SU-DHL-6 (cell line): Measurements from ENCODE around the gene SERBP1.
A peak's percentile ranks its signal among the peaks of the same experiment; 100 is the strongest.

Experiments used
- H2AFZ ChIP-seq: fragments of 200-600 bp; sonication (generic); 2 replicates; pipeline ENCODE4 v1.6.1; 2014; ENCODE audit warnings: low read depth, mild to moderate bottlenecking, moderate library complexity, mixed read lengths, antibody characterized with exemption, low read length; ENCODE audit not compliant: severe bottlenecking
- H3F3A ChIP-seq: fragments of 200-600 bp; shearing (Covaris generic); 2 replicates; pipeline ENCODE4 v1.6.0; 2016; ENCODE audit warnings: antibody characterized with exemption, mild to moderate bottlenecking; ENCODE audit not compliant: insufficient read depth
- H3K27ac ChIP-seq: fragments of 200-600 bp; sonication (generic); 2 replicates; pipeline ENCODE4 v1.5.1; 2016; ENCODE audit warnings: low read depth, mild to moderate bottlenecking, low read length, moderate library complexity, mixed read lengths
- H3K27me3 ChIP-seq: fragments of 200-600 bp; sonication (generic), shearing (Covaris generic); 2 replicates; pipeline ENCODE4 v1.6.0; 2014; ENCODE audit warnings: mild to moderate bottlenecking, low read length
- H3K36me3 ChIP-seq: fragments of 200-600 bp; sonication (generic); 2 replicates; pipeline ENCODE4 v1.6.1; 2014; ENCODE audit warnings: mild to moderate bottlenecking, low read length, mixed read lengths
- H3K4me2 ChIP-seq: fragments of 300-600, 200-600 bp; shearing (Covaris generic), sonication (generic); 2 replicates; pipeline ENCODE4 v1.6.0; 2014; ENCODE audit warnings: low read length, low read depth, mild to moderate bottlenecking; ENCODE audit not compliant: poor library complexity, severe bottlenecking
- H3K4me3 ChIP-seq: fragments of 200-600 bp; sonication (generic); 2 replicates; pipeline ENCODE4 v1.5.1; 2014; ENCODE audit warnings: antibody characterized with exemption, low read length, mild to moderate bottlenecking, mixed read lengths; ENCODE audit not compliant: insufficient read depth, poor library complexity, severe bottlenecking
- H3K79me2 ChIP-seq: fragments of 200-600 bp; sonication (generic); 2 replicates; pipeline ENCODE4 v1.6.1; 2014; ENCODE audit warnings: mild to moderate bottlenecking, low read length, moderate library complexity; ENCODE audit not compliant: insufficient read depth
- H3K9ac ChIP-seq: fragments of 200-600 bp; sonication (generic); 2 replicates; pipeline ENCODE4 v1.7.0; 2014; ENCODE audit warnings: mild to moderate bottlenecking, low read length
- H3K9me2 ChIP-seq: fragments of 200-600 bp; sonication (generic); replicated peaks from 2 replicates; pipeline ENCODE4 v1.6.1; 2014; ENCODE audit warnings: low read length; ENCODE audit not compliant: insufficient read depth
- H3K9me3 ChIP-seq: fragments of 200-600 bp; sonication (generic); 2 replicates; pipeline ENCODE4 v1.6.1; 2014; ENCODE audit warnings: low read length, mixed read lengths; ENCODE audit not compliant: insufficient read depth
- H4K20me1 ChIP-seq: fragments of 200-600 bp; sonication (generic); 2 replicates; pipeline ENCODE4 v1.6.1; 2014; ENCODE audit warnings: low read depth, mild to moderate bottlenecking, antibody characterized with exemption, low read length, moderate library complexity, mixed read lengths
- CTCF ChIP-seq: fragments of 200-600 bp; sonication (generic); IDR thresholded peaks from one replicate; pipeline ENCODE4 v1.5.1; 2017; ENCODE audit warnings: antibody characterized with exemption, mild to moderate bottlenecking, low read length, moderate library complexity; ENCODE audit not compliant: insufficient read depth, poor library complexity, severe bottlenecking
- EZH2phosphoT487 ChIP-seq: fragments of 200-600 bp; sonication (generic), shearing (Covaris generic); conservative IDR thresholded peaks from 2 replicates; pipeline ENCODE4 v1.6.1; 2018; ENCODE audit warnings: mild to moderate bottlenecking, antibody characterized with exemption, low read length, moderate library complexity, mixed read lengths

The SERBP1 gene

GRCh38 chr1:67432745-67433144, 2.5 kb upstream of the SERBP1 start:
- no peak overlapping the region for H2AFZ ChIP-seq
- H3F3A ChIP-seq, result peaks cover 17% of the 10 kb centered on the region
- H3K27ac ChIP-seq, result no peak overlapping the region
- no peak overlapping the region for H3K4me3 ChIP-seq
- no peaks in the 10 kb centered on the region for H3K27me3 ChIP-seq
- peaks cover 25% of the 10 kb centered on the region for H3K79me2 ChIP-seq
- H4K20me1 ChIP-seq, result peaks cover 11% of the 10 kb centered on the region
- no peak overlapping the region for H3K4me2 ChIP-seq
- H3K9ac ChIP-seq, result no peak overlapping the region
- no peaks in the 10 kb centered on the region for H3K9me2 ChIP-seq
- H3K36me3 ChIP-seq, result peaks cover 18% of the 10 kb centered on the region
- H3K9me3 ChIP-seq, result no peaks in the 10 kb centered on the region
- no peak for TF ChIP-seq EZH2phosphoT487
- TF ChIP-seq CTCF, result no peak

GRCh38 chr1:67431869-67432578, 1.8 kb upstream of the SERBP1 start:
- Histone ChIP-seq H3K9ac (peak overlapping the region; percentile 97), H3K4me2 (peak overlapping the region; percentile 85), H3K36me3 (peaks cover 25% of the 10 kb centered on the region), H3K27me3 (no peaks in the 10 kb centered on the region), H3F3A (peaks cover 17% of the 10 kb centered on the region), H3K79me2 (peaks cover 32% of the 10 kb centered on the region), H3K4me3 (peak overlapping the region; percentile 61), H2AFZ (peak overlapping the region; percentile 58), H3K9me2 (no peaks in the 10 kb centered on the region), H4K20me1 (peaks cover 18% of the 10 kb centered on the region), H3K27ac (peak overlapping the region; percentile 90), H3K9me3 (no peaks in the 10 kb centered on the region)
- TF ChIP-seq EZH2phosphoT487 (no peak), CTCF (no peak)

GRCh38 chr1:67431156-67431765, 1.1 kb upstream of the SERBP1 start:
- Histone ChIP-seq H2AFZ (peak overlapping the region; percentile 58), H4K20me1 (peaks cover 25% of the 10 kb centered on the region), H3K27me3 (no peaks in the 10 kb centered on the region), H3K27ac (peak overlapping the region; percentile 90), H3K9ac (peak overlapping the region; percentile 97), H3K36me3 (peaks cover 33% of the 10 kb centered on the region), H3K4me2 (peak overlapping the region; percentile 85), H3K4me3 (peak overlapping the region; percentile 61), H3K79me2 (peaks cover 40% of the 10 kb centered on the region), H3K9me2 (no peaks in the 10 kb centered on the region), H3K9me3 (no peaks in the 10 kb centered on the region), H3F3A (peaks cover 17% of the 10 kb centered on the region)
- TF ChIP-seq EZH2phosphoT487, result no peak
- TF ChIP-seq CTCF, result no peak
